GM18505 (cell line): Measurements from ENCODE around the gene PXK.

Source experiments
- ATAC-seq: cut with Tn5 transposase; IDR thresholded peaks from one replicate; pipeline ENCODE4 v1.9.1; 2021; ENCODE audit not compliant: unreplicated experiment
- POLR2A ChIP-seq: IDR thresholded peaks from 4 replicates; pipeline ENCODE4 v1.6.1; 2011; ENCODE audit warnings: borderline replicate concordance; ENCODE audit not compliant: insufficient read depth, insufficient read length; ENCODE audit errors: extremely low read depth

Gene PXK

DNA sequence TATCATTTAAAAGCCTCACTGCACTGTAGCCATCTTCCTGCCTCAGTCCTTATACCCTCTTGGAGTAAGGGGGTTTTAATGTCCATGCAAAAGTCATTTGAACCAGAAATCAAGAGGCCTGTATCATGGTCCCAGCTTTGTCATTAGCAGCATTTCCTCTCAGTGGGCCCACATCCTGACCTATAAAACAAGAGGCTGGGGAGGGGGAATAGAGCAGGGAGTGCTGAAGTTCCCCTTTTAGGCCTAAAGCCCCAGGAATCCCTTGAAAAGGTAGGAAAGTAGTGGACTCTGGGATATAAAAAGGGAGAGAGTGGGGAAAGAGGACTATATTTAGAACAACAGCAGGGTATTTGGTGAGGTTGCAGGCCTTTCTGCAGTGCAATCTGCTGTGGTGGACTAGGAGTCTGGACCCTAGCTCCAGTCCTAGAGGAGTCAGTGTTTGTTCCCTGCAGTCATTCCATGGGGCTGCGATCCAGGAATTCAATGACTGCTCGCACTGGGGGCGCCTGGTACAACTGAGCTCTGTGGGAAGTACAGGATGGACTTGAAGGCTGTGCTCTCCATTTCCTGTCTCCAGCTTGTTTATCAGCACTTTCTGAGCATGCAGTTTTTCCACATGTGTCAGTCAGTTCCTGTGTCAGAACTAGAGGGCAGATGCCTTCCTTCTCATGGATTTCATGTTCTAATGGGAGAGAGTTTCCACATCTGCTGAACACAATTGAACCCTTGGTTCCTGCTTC is 54.1 kb downstream of the PXK start:
- no peak for ATAC-seq
- TF ChIP-seq POLR2A: no peak

DNA sequence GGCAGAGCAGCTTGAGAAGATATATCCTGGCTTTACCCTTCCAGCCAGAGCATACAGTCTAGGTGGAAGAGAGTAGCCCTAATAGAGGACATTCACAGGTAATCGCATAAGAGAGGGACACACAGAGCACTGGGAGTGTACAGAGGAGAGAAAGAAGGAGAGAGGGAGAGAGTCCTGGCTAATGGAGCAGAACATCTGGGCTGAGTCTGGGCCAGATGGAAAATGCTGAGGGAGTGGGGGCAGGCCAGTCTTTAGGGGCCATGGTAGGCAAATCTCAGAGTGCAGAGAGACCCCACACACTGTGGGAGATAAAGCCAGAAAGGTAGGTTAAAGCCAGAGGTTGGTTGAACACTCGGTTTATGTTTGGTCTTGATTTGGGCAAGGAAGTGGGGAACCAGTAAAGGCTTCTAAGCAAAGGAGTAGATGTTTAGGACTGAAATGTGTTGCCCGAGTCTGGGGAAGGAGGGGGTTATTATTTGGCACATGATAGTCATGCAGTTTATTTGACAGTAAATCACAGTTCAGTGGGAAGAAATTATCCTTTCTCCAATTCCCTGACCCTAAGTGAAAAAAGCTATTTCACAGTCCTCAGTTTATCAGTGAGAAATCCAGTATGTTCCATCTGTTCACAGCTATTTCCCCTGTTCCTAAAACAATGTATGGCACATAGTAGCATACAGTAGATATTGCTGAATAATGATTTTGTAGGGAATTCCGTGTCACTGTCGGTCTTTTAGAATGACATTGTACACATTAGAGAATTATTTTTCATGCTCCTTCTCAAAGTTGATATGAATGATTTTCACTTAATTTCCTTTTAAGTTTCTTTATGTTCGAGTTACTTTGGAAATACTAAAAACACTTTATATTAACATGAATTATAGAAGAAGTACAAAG is 55.2 kb downstream of the PXK start:
- no peak for ATAC-seq
- no peak for TF ChIP-seq POLR2A

DNA sequence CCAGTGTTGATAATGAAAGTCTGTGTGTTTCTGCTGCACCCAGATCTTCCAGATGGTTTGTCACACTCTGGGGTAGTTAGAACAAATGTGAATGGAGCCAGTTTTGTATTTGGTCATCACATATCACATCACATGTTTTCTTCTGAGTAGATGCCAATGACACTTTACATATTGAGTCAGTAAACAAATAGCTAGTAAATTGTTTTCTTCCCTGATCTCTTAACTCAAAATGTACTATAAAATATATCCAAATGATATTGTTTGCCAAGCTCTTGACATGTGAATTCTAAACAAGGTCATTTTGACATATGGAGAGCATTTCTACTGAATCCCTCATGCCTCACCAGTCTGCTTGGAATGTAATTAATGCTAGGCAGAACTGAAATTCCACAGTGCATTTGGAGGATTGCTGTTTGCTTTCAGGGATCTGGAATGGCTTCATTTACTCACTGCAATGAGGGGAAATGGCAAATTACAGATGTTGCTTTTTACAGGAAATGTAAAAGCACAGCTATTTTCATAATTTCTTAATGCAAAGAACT is 55.9 kb downstream of the PXK start:
- no peak for TF ChIP-seq POLR2A
- no peak for ATAC-seq

DNA sequence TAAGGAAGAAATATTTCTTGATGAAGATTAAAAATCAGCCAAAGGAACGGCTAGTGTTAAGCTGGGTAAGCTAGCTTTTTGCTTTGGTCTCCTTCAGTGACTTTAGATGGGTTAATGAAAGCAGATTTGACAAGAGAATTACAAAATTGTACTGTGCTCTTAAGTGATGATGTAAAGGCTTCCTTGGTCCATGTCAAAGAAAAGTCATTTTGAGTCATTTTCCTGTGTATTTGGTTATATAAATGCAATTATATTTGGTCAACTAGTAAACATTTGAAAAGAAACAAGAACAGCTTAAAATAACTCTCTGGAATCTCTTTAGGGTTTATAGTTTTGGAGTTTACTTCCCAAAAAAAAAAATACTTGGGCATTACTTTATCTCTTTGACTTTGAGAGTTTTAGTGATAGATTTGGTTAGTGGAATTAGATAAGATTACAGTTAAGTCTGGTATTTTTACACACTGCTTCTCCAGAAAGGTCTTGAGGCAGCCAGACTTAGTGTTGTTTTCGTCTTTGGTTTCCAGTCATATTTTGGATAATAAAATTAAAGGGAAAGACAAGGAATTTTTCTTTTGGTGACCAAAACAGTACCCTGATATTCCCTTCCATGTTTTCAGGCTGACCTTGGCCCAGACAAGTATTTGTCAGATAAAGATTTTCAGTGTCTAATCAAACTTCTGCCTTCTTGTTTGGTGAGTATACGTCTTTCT is 58.6 kb downstream of the PXK start:
- TF ChIP-seq POLR2A: no peak
- ATAC-seq: no peak

DNA sequence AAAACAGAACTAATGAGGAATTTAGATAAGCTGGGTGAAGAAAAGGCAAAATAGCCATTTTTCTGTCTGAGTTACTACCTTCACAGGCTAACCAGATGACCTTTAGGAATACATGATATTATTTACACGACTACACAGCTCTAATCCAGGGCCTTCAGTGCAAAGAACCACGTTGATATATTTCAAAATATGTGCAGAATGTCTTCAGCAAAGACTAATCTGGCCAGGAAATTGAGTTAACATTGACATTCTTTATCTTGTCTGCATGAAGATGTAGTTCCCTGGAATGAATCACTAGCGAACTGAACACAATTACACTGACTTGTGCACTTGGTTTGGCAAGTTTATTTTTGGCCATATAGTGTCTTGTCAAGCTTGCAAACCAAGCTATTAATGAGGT is 59.5 kb downstream of the PXK start:
- ATAC-seq: no peak
- TF ChIP-seq POLR2A: no peak

DNA sequence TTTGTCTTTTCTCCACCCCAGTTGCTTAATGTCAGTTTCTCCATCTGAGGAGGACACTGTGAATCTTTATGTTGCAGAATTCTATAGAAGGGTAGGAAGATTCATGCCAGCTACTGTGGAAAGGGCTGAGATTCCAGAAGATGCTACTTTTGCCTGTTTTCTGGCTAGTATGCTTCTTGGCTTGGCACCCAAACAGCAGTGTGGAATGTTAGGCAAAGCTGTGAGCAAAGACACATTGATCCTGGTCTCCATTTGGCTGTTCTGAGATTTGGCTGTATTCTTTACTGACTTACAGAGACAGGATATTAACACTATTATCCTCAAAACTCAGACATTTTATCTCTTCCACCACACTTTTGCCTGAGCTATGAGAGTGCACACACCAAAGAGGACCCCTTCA is 61.6 kb downstream of the PXK start:
- no peak for TF ChIP-seq POLR2A
- no peak for ATAC-seq

DNA sequence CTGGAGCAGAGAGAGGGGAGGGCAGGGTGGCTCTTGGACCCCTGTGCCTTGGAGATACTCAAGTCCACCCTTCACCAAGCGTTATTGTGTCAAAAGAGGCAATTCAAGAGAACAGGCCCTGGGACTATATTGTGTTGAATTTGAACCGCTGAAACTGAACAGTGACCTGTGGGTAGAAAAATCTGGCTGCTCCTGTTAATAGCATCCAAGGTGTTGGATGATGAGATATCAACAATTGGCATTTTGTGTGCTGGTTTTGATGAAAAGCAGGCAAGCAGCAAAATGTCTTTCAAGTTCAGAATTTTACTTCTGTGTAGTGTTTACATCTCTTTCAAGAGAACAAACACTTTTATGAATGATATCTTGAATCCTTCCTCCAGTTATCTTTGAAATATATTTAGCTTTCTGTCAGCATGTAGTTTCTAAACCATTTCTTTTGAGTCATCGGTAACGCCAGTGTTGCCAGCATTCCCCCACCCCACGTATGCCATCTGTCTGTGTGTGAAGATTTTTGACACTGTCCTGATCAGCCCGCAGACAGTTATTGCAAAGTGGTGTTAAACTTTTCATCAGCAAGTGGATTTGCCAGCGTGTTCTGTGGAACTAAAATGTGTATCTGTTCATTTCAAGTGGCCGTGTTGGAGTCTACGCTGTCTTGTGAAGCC is 66.1 kb downstream of the PXK start:
- TF ChIP-seq POLR2A: no peak
- no peak for ATAC-seq

DNA sequence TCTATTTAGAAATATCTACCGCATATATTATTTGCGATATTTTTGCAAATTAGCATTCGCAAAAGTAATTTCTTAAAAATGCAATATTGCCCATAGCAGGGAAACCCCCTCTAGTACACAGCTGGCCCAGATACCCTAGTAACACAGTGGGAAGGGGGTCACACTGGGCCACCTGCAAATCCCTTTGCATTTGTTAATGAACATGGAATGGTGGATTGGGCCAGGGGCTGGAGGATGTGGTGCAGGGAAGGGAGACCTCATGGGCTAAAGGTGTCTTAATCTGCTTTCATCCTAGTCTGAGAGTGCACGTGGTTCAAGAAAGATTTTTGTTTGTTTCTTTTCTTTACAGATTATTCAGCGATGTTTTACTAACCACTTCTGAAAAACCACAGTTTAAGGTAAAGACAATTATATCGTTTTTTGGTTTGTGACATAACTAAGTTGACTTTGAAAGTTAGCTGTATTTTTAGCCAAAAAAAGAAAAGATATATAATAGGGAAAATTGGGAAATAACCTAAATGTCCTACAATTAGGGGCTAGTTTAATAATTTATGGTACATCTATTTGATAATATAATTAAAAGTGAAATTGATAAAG is 70.9 kb downstream of the PXK start:
- ATAC-seq: no peak
- TF ChIP-seq POLR2A: no peak

DNA sequence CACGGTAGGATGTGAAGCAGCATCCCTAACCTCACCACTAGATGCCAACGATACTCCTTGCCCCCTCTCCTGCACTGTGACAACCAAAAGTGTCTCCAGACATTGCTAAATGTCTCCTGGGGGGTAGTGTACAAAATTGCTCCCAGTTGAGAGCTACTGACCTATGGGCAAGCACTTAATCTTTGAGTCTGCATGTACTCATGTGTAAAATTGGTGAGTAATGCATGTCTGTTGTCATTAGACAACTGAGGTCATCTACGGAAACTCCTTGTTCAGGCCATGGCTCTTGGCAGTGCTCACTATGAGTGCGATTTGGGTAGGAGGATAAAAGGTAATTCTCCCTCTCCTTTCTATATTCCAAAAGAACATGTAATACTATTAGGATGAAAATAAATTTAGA is 71.7 kb downstream of the PXK start:
- no peak for ATAC-seq
- TF ChIP-seq POLR2A: no peak

DNA sequence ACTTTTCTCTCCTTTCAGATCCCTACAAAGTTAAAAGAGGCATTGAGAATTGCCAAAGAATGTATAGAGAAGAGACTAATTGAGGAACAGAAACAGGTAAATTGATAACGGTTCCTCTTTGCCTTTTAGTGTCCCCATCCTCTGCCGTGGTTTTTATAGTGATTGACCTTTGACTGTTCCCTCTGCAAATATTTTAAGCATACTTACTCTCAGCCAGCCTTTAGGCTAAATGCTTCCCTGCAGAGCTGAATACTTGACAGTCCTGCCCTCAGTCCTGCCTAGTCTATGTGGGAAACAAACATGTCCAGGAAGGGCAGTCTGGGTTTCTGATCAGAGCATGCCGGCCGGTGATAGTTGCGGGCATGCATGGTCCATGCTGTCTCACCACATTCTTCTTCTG is 76.2 kb downstream of the PXK start:
- no peak for TF ChIP-seq POLR2A
- no peak for ATAC-seq

DNA sequence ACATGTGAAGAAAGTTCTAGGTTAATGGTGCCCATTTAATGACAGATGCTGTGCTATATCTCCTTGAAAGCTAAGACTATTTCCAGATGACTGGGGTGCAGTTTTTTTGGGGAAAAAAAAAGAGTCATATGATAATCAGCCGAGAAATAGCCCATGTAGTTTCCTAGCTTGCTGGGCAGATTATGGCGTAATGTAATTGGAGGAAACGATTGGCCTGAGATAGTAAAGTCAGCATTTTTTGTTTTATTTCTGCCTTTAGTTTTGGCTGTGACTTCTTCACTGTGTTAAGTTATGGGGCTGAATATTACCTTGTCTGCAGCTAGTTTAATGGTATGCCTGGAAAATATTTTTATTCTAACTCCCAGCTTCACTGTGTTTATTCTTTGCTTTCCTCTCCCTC is 77.0 kb downstream of the PXK start:
- no peak for ATAC-seq

DNA sequence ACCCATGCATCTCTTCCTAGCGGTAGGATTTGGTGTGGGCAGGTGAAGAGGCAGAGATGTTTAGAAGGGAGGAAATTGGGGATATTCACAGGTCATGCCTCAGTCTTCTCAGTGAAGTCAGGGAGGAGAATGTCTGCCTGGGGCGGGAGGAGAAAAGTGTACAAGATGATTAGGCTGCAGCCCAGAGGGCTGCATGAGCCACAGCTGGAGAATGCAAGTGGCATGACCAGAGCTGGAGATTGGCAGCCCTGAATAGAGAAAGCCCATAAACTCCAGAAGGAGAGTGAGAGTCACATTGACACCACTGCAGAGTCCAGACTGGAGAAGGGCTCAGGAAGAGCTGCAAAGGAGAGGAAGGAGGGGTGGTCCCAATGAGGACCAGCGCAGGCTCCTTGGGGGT is 78.3 kb downstream of the PXK start:
- no peak for ATAC-seq
- no peak for TF ChIP-seq POLR2A

More for the DNA sequence above, 77.0 kb downstream of the PXK start:
- TF ChIP-seq POLR2A: no peak
